Measurements from ENCODE around the gene MCAT. TPM values are rescaled to one million over a fixed set of nuclear protein-coding genes. Genes with fewer than 3 reads are reported as not detected.

Gene MCAT
- total and polyA plus RNA-seq, 2 donors (not counting 3 experiments of a cell fraction or from before 2014, with no cell fraction given), result 16.9 to 23.2 TPM

DNA sequence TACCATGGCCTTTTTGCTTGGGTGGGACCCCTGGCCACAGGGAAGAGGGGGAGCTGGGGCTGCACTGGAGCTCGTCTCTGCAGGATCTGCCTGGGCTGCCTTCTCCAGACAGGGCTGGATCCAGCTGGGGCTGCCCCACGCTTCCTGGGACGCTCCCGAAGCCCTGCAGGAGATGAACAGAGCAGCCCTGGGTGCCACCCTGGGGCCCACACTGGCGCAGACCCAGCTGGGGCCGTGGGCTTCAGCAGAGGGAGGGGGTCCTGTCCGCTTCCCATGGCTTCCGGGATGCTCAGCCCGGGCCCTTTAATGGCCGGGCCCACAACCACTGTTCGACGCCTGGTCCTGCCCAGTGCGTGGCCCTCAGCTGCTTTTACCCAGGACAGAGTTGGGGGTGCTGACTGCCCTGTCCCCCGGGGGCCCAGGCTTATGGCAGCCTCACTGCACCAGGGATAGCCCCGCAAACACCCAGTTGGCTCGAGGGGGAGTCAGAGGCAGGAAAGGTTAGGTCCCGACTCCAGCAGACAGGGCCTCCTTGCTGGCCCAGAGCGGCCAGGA is 20.1 kb upstream of the MCAT start:
- no peaks in the 10 kb centered on the region for H4K20me1 ChIP-seq (replicated peaks; ENCODE audit: control insufficient read depth, extremely low read depth, insufficient read depth, low read length)
- ChIA-PET POLR2A (no interaction called here), CTCF (interaction anchor here (0.9 kb wide), 1 partner anchor 65 kb away, joined by 3 read pairs; no protein-coding TSS in a partner anchor)
- H3K36me3 ChIP-seq (ENCODE audit: control insufficient read depth in 2 of 2, extremely low read depth in 1 of 2, insufficient read depth in 2 of 2, low read length in 2 of 2), result peaks cover 0 to 11% of the 10 kb centered on the region in 2 experiments
- H3K9me3 ChIP-seq (replicated peaks; ENCODE audit: control insufficient read depth, insufficient read depth, low read length), result no peaks in the 10 kb centered on the region
- TF ChIP-seq POLR2A (IDR thresholded peaks at IDR 0.05; ENCODE audit: low read depth, low read length) (no peak), FOS (IDR thresholded peaks at IDR 0.05; ENCODE audit: borderline replicate concordance, insufficient read depth, low read length) (no peak), POLR2AphosphoS5 (IDR thresholded peaks at IDR 0.05; ENCODE audit: insufficient read depth, low read depth, low read length) (peak; percentile 23), GATA2 (IDR thresholded peaks at IDR 0.05; ENCODE audit: insufficient read depth, insufficient read length, low read depth, low read length) (no peak)
- TF ChIP-seq, protein P1, sequence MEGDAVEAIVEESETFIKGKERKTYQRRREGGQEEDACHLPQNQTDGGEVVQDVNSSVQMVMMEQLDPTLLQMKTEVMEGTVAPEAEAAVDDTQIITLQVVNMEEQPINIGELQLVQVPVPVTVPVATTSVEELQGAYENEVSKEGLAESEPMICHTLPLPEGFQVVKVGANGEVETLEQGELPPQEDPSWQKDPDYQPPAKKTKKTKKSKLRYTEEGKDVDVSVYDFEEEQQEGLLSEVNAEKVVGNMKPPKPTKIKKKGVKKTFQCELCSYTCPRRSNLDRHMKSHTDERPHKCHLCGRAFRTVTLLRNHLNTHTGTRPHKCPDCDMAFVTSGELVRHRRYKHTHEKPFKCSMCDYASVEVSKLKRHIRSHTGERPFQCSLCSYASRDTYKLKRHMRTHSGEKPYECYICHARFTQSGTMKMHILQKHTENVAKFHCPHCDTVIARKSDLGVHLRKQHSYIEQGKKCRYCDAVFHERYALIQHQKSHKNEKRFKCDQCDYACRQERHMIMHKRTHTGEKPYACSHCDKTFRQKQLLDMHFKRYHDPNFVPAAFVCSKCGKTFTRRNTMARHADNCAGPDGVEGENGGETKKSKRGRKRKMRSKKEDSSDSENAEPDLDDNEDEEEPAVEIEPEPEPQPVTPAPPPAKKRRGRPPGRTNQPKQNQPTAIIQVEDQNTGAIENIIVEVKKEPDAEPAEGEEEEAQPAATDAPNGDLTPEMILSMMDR (IDR thresholded peaks at IDR 0.05; ENCODE audit: extremely low read depth in 1 of 2, insufficient read depth in 1 of 2, low read depth in 1 of 2, low read length in 2 of 2), result no peak
- no peak overlapping the region for H3K4me3 ChIP-seq (replicated peaks in 1 of 3; ENCODE audit: insufficient read depth in 1 of 3, low read depth in 1 of 3, low read length in 3 of 3)
- H3K4me1 ChIP-seq (ENCODE audit: control insufficient read depth, extremely low read depth, insufficient read depth, low read length), result no peaks in the 10 kb centered on the region
- DNase-seq (ENCODE audit: low read depth, low spot score) (no peak), FAIRE-seq (no peak)
- H2AFZ ChIP-seq (ENCODE audit: low read depth, low read length), result no peak overlapping the region
- no peak overlapping the region for H3K9ac ChIP-seq (replicated peaks; ENCODE audit: extremely low read depth, insufficient read depth, low read length)
- no peaks in the 10 kb centered on the region for H3K27me3 ChIP-seq (ENCODE audit: control insufficient read depth in 2 of 2, insufficient read depth in 2 of 2, low read length in 2 of 2)
- intact Hi-C loops (cut with micrococcal nuclease), result no loop called here
- no peaks in the 10 kb centered on the region for H3K9me1 ChIP-seq (replicated peaks; ENCODE audit: control insufficient read depth, extremely low read depth, insufficient read depth, low read length)
- no peak overlapping the region for H3K27ac ChIP-seq (ENCODE audit: insufficient read depth, low read depth, low read length)
- peaks cover 1% of the 10 kb centered on the region for H3K79me2 ChIP-seq (ENCODE audit: control insufficient read depth, insufficient read depth, low read length)
- dilution Hi-C loops (cut with MboI; ENCODE audit: extremely low pct_ligation_motif_present, low sequenced_read_pairs), result no loop called here
- BruUV-seq (replicated peaks), result no TSS peak
- H3K4me2 ChIP-seq (ENCODE audit: insufficient read depth, low read length), result no peak overlapping the region

Measured in endothelial cell of umbilical vein (primary cell).